Vagina (tissue), 2 donors: Measurements from ENCODE around the gene IL2RA.

Source experiments
- POLR2A ChIP-seq, 2 donors: fragments of 450-650 bp; IDR thresholded peaks; one replicate each; pipeline ENCODE4 v1.6.1; 2017; ENCODE audit warnings: antibody characterized with exemption in 2 of 2, mild to moderate bottlenecking in 2 of 2, moderate library complexity in 2 of 2
- POLR2AphosphoS5 ChIP-seq, 2 donors: sonication (generic); formaldehyde crosslinking; IDR thresholded peaks; one replicate each; pipeline ENCODE4 v1.9.0; 2017; ENCODE audit warnings: antibody characterized with exemption in 2 of 2, mild to moderate bottlenecking in 2 of 2, low read depth in 1 of 2; ENCODE audit not compliant: insufficient read depth in 1 of 2
- TF ChIP-seq, protein P1 (sequence below), 3 experiments: fragments of 450-650 bp in 2 of 3; fragments of 200-600 bp in 1 of 3; sonication (generic) in 1 of 3; IDR thresholded peaks; one replicate each; pipeline ENCODE4 v1.5.1; 2017 to 2019; ENCODE audit warnings: antibody characterized with exemption in 3 of 3, mild to moderate bottlenecking in 2 of 3, moderate library complexity in 2 of 3

DNA sequence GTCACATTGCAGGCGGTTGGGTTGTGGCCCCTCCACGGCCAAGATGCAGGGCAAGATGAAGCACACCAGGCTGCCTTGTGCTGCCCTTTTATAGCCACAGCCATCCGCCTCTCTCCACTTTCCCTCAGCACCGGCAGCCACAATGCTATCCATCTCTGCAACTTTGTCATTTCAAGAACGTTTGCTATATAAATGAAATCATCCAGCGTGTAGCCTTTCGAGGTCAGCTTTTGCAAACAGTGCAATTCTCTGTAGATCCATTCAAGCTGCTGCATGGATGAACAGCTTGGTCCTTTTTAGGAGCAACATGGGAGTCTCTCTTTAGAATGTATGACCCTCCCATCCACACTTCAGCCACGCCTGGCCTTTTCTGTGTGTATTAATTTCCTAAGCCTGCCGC is 78.4 kb downstream of the IL2RA start:
- TF ChIP-seq POLR2A (IDR thresholded peaks at IDR 0.05) (no peak), POLR2AphosphoS5 (IDR thresholded peaks at IDR 0.05; ENCODE audit: insufficient read depth in 1 of 2, low read depth in 1 of 2) (no peak)
- TF ChIP-seq, protein P1, sequence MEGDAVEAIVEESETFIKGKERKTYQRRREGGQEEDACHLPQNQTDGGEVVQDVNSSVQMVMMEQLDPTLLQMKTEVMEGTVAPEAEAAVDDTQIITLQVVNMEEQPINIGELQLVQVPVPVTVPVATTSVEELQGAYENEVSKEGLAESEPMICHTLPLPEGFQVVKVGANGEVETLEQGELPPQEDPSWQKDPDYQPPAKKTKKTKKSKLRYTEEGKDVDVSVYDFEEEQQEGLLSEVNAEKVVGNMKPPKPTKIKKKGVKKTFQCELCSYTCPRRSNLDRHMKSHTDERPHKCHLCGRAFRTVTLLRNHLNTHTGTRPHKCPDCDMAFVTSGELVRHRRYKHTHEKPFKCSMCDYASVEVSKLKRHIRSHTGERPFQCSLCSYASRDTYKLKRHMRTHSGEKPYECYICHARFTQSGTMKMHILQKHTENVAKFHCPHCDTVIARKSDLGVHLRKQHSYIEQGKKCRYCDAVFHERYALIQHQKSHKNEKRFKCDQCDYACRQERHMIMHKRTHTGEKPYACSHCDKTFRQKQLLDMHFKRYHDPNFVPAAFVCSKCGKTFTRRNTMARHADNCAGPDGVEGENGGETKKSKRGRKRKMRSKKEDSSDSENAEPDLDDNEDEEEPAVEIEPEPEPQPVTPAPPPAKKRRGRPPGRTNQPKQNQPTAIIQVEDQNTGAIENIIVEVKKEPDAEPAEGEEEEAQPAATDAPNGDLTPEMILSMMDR (IDR thresholded peaks at IDR 0.05), result no peak
